Measurements from ENCODE around the gene KRT1.
A peak's percentile ranks its signal among the peaks of the same experiment; 100 is the strongest.

KRT1 gene

DNA sequence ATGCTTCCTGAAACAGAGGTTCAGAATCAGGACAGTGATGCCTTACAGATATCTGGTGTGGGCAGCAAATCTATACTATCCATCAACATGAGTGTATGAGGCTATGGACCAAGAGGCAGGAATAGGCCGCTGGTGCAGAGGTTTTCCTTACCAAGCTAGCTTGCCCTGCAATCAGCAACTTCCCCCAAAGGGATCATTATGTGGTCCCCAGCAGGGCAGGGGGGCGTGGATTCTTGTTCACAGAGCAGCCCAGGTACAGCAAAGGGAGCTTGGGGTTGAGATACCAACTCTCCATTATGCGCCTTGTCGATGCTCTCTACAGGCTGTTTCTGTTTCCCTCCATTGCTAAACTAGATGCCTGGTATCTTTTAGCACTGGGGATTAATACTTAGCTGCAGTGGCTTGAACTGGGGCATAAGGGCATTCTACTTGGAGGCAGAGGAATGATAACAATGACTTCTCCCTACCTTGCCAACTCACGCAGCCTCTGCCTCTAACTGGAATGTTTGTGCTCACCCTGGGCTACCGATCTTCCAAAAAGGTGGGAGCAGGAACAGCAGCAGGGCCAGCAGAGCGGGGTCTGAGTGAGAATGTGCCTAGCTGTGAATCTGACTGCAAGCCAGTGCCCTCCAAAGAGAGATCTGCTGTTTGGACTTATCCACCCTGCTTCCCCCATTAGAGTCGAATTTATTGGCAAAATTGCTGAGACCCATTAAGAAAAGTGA lies 10.3 kb upstream of the KRT1 start:
- Mint-ChIP-seq H3K4me1 (peaks cover 16% of the 10 kb centered on the region), H3K27ac (no peak overlapping the region), H3K9me3 (no peaks in the 10 kb centered on the region), H3K36me3 (no peaks in the 10 kb centered on the region), H3K27me3 (peaks cover 68% of the 10 kb centered on the region), H3K4me3 (peak overlapping the region; percentile 77)
- ATAC-seq = no peak

- H3K4me1 Mint-ChIP-seq = peaks cover 16% of the 10 kb centered on the region
- ATAC-seq = no peak
- no peak overlapping the region for H3K27ac Mint-ChIP-seq
- no peaks in the 10 kb centered on the region for H3K36me3 Mint-ChIP-seq
- H3K4me3 Mint-ChIP-seq = no peak overlapping the region
- peaks cover 62% of the 10 kb centered on the region for H3K27me3 Mint-ChIP-seq
- no peaks in the 10 kb centered on the region for H3K9me3 Mint-ChIP-seq
Observed at GRCh38 chr12:52689936-52690335, 9.7 kb upstream of the KRT1 start.

DNA sequence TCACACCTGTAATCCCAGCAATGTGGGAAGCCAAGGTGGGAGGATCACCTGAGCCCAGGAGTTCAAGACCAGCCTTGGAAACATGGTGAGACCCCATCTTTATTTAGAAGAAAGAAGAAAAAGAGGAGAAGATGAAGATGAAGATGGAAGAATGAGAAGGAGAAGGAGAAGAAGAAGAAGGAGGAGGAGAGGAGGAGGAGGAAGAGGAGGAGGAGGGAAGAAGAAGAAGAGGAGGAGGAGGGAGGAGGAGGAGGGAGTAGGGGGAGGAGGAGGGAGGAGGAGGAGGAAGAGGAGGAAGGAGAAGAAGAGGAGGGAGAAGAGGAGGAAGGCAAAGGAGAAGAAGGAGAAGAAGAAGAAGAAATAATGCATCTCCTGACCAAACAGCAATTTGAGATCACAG lies 9.0 kb upstream of the KRT1 start:
- peaks cover 16% of the 10 kb centered on the region for H3K4me1 Mint-ChIP-seq
- peaks cover 62% of the 10 kb centered on the region for H3K27me3 Mint-ChIP-seq
- no peak overlapping the region for H3K27ac Mint-ChIP-seq
- no peak for ATAC-seq
- H3K9me3 Mint-ChIP-seq = no peaks in the 10 kb centered on the region
- H3K4me3 Mint-ChIP-seq = no peak overlapping the region
- H3K36me3 Mint-ChIP-seq = no peaks in the 10 kb centered on the region

- ATAC-seq = no peak
- Mint-ChIP-seq H3K27ac (no peak overlapping the region), H3K4me3 (no peak overlapping the region), H3K9me3 (no peaks in the 10 kb centered on the region), H3K36me3 (no peaks in the 10 kb centered on the region), H3K27me3 (peaks cover 68% of the 10 kb centered on the region), H3K4me1 (peaks cover 16% of the 10 kb centered on the region)
Observed at GRCh38 chr12:52688481-52688880, 8.3 kb upstream of the KRT1 start.

GRCh38 chr12:52687497-52688385 lies 7.5 kb upstream of the KRT1 start:
- H3K36me3 Mint-ChIP-seq = no peaks in the 10 kb centered on the region
- H3K4me3 Mint-ChIP-seq = no peak overlapping the region
- no peak overlapping the region for H3K27ac Mint-ChIP-seq
- H3K9me3 Mint-ChIP-seq = no peaks in the 10 kb centered on the region
- no peak for ATAC-seq
- H3K4me1 Mint-ChIP-seq = peaks cover 16% of the 10 kb centered on the region
- H3K27me3 Mint-ChIP-seq = peaks cover 60% of the 10 kb centered on the region

DNA sequence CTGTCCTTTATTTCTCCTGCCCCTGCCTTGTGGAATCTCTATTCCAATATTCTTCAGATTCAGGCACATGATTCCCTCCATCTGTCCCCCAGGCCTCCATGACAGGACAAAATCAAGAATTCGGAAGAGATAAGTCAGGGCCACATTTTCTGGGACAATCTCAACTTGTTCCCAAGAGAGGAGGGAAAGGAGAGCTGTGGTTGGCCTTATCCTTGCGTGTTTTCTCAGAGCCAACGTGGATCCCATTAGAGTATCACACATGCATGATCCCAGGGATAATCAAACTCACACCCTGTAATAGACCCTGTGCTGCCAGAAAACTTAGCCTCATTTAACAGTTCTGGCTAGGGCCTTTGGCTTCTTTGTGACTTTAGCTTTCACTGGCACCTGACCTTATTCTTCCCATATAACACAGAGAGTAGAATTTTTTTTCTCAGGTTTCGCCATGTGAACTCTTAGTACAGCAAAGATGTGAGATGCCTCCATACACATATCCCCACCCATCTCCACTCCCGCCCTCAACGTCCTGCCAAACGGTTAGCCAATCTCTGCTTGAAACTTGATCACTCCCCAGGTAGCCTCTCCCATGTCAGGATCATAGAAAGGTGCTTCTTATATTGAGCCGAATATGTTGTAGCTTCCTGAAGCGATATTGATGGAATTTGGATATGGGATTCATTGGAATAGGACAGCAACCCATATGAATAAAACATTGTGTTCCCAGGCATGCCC lies 6.7 kb upstream of the KRT1 start:
- Mint-ChIP-seq H3K4me1 (peaks cover 15% of the 10 kb centered on the region), H3K9me3 (no peaks in the 10 kb centered on the region), H3K4me3 (no peak overlapping the region), H3K27ac (no peak overlapping the region), H3K36me3 (no peaks in the 10 kb centered on the region), H3K27me3 (peaks cover 52% of the 10 kb centered on the region)
- no peak for ATAC-seq

DNA sequence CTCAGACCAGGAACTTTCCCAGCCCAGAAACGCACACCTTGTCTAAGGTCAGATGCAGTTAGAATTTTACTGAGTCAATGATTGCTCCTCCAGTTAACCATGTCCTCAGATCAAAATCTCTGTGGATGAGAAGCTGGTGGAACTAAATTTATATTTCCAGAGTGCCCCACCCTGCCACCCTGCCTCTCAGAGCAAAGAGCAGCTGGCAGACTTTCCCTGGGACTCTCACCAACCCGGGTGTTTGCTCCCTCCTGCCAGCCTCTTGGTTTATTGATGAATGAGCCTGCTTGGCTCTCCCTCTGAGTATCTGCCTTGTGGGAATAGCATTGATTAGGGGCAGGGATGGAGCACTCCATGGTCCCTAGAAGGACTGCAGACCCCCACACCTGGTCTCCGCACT lies 5.9 kb upstream of the KRT1 start:
- Mint-ChIP-seq H3K9me3 (no peaks in the 10 kb centered on the region), H3K4me1 (peaks cover 6% of the 10 kb centered on the region), H3K36me3 (no peaks in the 10 kb centered on the region), H3K27ac (no peak overlapping the region), H3K27me3 (peaks cover 47% of the 10 kb centered on the region), H3K4me3 (no peak overlapping the region)
- no peak for ATAC-seq

GRCh38 chr12:52685406-52685890 lies 5.2 kb upstream of the KRT1 start:
- peaks cover under 1% of the 10 kb centered on the region for H3K4me1 Mint-ChIP-seq
- no peak overlapping the region for H3K27ac Mint-ChIP-seq
- H3K9me3 Mint-ChIP-seq = no peaks in the 10 kb centered on the region
- no peak for ATAC-seq
- H3K36me3 Mint-ChIP-seq = no peaks in the 10 kb centered on the region
- H3K4me3 Mint-ChIP-seq = no peak overlapping the region
- H3K27me3 Mint-ChIP-seq = peaks cover 46% of the 10 kb centered on the region

DNA sequence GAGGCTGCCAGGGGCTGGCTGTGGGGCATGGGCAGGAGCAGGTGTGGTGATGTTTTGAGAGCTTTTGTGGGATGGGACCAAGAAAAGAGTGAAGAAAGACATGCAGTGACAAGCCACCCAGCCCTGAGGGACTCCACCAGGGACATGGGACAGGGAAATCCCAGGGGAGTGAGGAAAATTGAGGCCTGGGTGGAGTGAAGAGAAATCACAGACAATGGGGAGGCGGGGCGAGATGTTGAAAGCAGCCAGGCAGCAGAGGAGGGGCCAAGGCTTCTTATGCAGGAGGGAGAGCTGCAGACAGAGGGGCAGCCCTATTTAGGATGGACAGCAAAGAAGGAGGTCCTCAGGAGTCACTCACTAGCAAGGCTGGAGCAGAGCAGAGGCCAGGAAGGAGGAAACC lies 4.2 kb upstream of the KRT1 start:
- Mint-ChIP-seq H3K36me3 (no peaks in the 10 kb centered on the region), H3K4me1 (no peaks in the 10 kb centered on the region), H3K4me3 (no peak overlapping the region), H3K27me3 (peaks cover 51% of the 10 kb centered on the region), H3K9me3 (no peaks in the 10 kb centered on the region), H3K27ac (no peak overlapping the region)
- ATAC-seq = no peak

DNA sequence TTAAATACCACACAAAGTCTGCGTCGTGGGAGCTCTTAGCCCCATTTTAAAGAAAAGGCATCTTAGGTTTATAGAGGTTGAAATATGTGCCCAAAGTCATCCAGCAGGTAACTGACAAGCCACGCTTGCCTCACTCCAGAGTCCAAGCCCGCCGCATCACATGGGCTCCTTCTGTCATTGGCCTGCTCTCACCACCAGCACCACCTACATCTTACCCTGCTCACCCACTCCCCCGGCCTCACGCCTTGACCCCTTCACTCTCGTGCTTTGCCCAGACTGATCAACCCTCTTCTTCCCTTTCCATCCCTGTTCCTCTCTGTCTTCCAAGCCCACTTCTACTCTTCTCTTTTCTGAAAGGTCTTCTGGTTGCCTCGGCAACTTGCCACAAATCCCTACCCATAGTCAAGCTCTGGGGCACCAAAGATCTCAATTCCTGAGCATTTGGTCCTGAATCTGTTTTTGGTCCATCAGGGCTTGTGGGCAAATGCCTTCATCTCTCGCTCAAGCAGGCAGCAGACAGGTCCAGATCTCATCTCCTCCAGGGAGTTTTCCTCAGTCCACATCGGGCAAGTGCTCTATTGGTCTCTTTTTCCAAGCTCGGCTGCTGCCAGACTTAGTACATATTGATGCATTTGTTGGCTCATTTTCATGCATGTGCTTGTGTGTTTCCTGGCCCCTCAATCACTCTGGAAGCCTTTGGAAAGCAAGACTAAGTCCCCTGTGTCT lies 3.5 kb upstream of the KRT1 start:
- Mint-ChIP-seq H3K4me1 (no peaks in the 10 kb centered on the region), H3K27ac (no peak overlapping the region)

DNA sequence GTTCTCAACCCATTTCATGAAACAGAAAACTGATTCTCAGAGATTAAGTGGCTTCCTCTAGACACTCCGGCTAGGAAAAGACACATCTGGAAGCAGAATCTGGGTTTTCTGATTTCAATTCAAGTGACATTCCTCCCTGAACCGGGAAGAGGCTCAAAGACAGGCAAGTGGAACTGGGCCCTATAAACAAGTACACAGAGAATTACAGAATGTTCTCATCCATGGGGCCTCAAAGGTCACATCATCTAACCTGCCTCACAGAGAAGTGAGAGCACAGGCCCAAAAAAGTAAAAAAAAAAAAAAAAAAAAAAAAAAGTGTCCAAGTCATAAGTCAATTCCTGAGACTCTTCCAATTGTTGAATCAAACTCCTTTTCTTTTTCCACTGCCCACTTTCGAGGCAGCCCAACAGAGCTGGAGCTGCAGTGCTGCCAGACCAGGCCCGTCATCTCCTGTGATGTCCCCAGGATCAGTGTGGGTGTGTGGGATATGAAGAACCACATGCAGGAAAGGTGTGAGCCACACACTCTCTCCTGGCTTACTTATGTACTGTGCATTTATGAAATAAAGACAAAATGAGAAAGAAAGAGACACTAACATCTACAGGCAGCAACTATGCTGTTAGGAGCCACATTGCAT lies 2.8 kb upstream of the KRT1 start:
- Mint-ChIP-seq H3K9me3 (no peaks in the 10 kb centered on the region), H3K27ac (no peak overlapping the region), H3K4me3 (no peak overlapping the region), H3K27me3 (peaks cover 37% of the 10 kb centered on the region), H3K36me3 (no peaks in the 10 kb centered on the region), H3K4me1 (no peaks in the 10 kb centered on the region)
- no peak for ATAC-seq

More for the DNA sequence above, 3.5 kb upstream of the KRT1 start:
- H3K27me3 Mint-ChIP-seq = peaks cover 44% of the 10 kb centered on the region
- no peaks in the 10 kb centered on the region for H3K9me3 Mint-ChIP-seq
- H3K4me3 Mint-ChIP-seq = no peak overlapping the region
- no peaks in the 10 kb centered on the region for H3K36me3 Mint-ChIP-seq
- no peak for ATAC-seq

DNA sequence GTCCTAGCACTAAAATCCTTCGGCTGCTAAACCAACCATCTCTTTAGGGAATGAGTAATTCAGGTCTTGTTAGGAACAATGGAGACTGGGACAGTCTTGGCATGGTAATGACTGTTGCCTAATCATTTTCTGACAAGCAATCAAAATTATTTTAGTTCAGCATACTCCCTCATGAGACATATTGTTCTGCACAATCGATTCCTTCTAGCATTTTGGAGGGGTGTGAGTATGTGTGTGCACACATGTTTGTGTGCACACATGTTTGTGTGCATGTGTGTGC lies 2.1 kb upstream of the KRT1 start:
- no peaks in the 10 kb centered on the region for H3K4me1 Mint-ChIP-seq
- peaks cover 31% of the 10 kb centered on the region for H3K27me3 Mint-ChIP-seq
- H3K4me3 Mint-ChIP-seq = no peak overlapping the region
- H3K9me3 Mint-ChIP-seq = no peaks in the 10 kb centered on the region
- H3K36me3 Mint-ChIP-seq = no peaks in the 10 kb centered on the region
- ATAC-seq = no peak
- H3K27ac Mint-ChIP-seq = no peak overlapping the region

DNA sequence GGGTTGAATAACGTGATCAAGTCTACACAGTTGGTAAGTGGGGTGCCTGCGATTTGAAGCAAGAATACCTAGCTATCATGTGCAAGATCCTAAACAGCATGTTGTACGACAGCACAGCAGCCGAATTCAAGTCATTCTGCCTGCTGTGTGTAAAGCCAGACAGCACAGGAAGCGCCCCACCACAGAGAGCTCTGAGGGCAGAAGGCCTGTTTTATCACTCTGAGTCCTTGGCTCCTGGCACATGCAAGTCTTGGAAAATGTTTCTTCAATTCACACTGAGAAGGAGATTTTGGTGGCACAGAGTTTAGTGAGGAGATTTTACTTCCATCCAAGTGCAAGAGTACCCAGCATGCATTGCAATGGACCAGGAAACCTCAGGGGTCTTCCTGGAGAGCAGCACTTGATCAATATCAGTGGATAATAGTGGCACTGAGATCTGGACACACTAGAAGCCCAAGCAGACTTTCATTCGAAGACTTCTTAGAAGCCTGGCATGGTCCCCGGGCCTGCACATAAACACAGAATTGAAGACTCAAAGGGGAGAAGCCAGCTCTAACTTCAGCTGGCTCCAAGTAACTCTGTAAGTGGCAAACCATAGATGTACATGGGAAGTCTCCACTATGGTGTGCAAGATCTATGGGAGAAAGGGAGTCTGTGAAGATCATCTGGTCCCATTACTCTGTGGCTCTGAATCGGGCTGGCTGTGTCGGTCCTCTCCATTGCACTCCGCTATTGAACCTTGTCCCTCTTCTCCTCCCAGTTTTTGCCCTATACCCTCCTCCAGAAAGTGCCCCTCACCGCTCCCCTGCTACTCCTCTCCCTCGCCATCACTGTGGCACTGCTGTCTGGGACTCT lies 1.5 kb upstream of the KRT1 start:
- H3K4me3 Mint-ChIP-seq = no peak overlapping the region
- H3K9me3 Mint-ChIP-seq = no peaks in the 10 kb centered on the region
- H3K27me3 Mint-ChIP-seq = peaks cover 31% of the 10 kb centered on the region
- no peaks in the 10 kb centered on the region for H3K4me1 Mint-ChIP-seq
- no peak for ATAC-seq
- no peak overlapping the region for H3K27ac Mint-ChIP-seq
- no peaks in the 10 kb centered on the region for H3K36me3 Mint-ChIP-seq

DNA sequence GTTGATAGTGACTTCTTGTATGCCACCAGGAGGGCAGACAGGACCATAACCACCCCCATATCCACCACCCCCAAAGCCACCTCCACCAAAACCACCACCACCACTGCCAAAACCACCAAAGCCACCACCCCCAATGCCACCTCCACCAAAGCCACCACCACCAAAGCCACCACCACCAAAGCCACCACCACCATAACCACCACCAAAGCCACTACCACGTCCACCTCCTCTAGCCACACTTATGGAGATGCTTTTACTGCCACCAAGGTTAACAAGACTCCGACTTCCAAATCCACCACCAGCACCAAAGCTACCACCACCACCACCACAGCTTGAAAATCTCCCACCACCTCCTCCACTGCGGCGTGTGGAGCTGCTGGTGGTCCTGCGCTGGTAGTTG lies 332 bp downstream of the KRT1 start:
- Mint-ChIP-seq H3K9me3 (no peaks in the 10 kb centered on the region), H3K4me3 (no peak overlapping the region), H3K27me3 (peaks cover 44% of the 10 kb centered on the region), H3K4me1 (no peaks in the 10 kb centered on the region), H3K36me3 (no peaks in the 10 kb centered on the region), H3K27ac (no peak overlapping the region)
- no peak for ATAC-seq
